HL-60/S4 treated with phorbol 12-myristate 13-acetate at 8.2 ng/mL for 4 days and 3 days (cell line): ENCODE results near the gene KCNB1.

Experiments
- in situ Hi-C: fragments of 300-500 bp; cut with MboI; formaldehyde crosslinking; loops from 2 replicates; pipeline ENCODE4 v1.15.0; 2022; ENCODE audit warnings: low sequenced_read_pairs

KCNB1 gene

GRCh38 chr20:49475292-49476015, 7.0 kb downstream of the KCNB1 start:
- in situ Hi-C loops, result no loop called here

- in situ Hi-C loops, result no loop called here
Measured at GRCh38 chr20:49471397-49471796, 11.1 kb downstream of the KCNB1 start.

DNA sequence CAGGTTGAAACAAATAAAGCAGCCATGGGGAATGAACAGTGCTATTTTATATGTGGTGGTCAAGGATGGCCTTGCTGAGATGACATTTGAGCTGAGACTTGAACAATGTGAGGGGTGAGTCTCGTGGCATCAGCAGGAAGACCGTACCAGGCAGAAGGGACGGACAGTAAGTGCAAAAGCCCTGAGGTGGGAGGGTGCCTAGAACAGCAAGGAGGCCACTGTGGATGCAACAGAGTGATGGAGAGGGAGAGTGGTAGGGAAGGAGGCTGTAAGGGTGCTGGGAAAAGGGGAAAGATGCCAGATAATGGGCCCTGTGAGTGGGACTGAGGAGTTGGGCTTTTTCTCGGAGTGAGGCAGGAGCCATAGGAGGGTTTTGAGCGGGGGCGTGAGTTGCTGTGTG, 11.5 kb downstream of the KCNB1 start:
- in situ Hi-C loops, result no loop called here

- in situ Hi-C loops, result no loop called here
Measured at GRCh38 chr20:49469060-49469459, 13.4 kb downstream of the KCNB1 start.

DNA sequence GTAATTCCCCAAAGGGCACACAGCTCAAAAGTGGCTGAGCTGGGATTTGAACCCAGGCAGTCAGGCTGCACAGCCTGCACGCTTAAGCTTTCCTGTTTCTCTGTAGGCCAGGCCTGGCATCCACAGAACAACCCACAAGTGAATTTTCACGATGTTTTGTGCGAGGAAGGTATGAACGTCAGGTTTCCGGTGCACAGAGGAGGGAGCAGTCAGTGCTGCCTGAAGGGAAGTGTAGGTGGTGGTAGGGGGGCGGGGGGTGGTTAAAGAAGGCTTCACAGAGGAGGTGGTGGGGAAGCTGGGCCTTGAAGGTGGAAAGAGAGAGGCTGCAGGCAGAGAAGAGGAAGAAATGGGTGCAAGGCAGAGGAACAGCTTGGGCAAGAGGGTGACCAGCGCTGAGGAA, 14.1 kb downstream of the KCNB1 start:
- in situ Hi-C loops, result no loop called here

GRCh38 chr20:49466114-49466912, 16.2 kb downstream of the KCNB1 start:
- in situ Hi-C loops, result no loop called here

GRCh38 chr20:49464556-49464955, 17.9 kb downstream of the KCNB1 start:
- in situ Hi-C loops, result no loop called here

- in situ Hi-C loops, result no loop called here
Measured at GRCh38 chr20:49462626-49463025, 19.8 kb downstream of the KCNB1 start.

- in situ Hi-C loops, result no loop called here
Measured at GRCh38 chr20:49461894-49462620, 20.4 kb downstream of the KCNB1 start.

GRCh38 chr20:49460916-49461315, 21.6 kb downstream of the KCNB1 start:
- in situ Hi-C loops, result no loop called here

DNA sequence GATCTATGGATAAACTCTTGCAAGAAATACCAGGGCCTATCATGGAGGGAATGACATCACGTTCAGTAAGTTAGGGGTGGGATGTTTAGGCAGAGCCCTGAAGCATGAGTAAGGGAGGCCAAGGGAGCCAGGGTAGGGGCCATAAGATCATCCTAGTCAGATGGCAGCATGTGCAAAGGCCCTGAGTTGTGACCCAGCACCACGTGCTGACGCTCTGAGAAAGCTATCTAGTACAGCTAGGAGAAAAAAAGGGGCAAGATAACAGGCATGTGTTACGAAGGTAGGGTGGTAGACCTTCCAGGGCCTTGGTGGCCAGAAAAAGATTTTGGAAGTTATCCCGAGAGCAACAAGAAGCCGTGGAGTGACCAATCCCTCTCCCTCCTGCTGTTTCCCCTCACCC, 22.3 kb downstream of the KCNB1 start:
- in situ Hi-C loops, result no loop called here

- in situ Hi-C loops, result no loop called here
Measured at GRCh38 chr20:49459684-49460083, 22.8 kb downstream of the KCNB1 start.

DNA sequence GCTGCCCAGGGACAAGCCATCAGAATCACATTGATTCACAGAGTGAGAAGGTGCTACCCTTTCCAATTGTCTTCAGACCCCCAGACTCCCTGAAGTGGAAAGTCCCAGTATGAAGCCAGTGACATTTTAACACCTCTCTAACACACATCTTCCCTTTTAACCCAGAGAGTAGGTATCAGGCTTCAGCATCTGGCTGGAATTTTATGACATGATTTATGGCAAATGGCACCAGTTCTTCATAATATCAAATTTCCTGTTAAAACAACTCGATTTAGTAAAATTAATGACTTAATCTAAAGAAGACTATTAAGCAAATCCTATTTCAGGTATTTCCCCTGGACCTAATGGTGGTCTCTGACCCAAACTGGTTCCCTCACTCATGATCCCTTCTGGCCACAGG, 25.0 kb downstream of the KCNB1 start:
- in situ Hi-C loops, result no loop called here

DNA sequence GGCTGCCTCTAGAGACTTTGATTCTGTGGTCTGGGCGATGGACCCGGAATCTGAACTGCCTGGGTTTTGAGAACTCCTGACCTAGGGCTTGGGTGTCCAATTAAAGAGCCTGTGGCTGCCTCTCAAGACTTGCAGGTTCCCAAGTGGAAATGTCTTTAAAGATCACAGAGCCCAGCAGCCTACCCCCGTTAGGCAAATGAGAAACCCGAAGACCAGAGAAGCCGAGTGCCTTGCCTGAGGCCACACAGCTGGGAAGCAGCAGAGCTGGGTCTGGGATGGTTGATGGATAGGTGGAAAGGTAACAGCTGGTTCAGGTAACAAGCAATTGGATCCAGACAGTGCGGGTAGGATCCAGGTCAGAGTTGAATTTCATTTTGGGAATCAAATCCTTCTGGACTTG, 25.8 kb downstream of the KCNB1 start:
- in situ Hi-C loops, result no loop called here

DNA sequence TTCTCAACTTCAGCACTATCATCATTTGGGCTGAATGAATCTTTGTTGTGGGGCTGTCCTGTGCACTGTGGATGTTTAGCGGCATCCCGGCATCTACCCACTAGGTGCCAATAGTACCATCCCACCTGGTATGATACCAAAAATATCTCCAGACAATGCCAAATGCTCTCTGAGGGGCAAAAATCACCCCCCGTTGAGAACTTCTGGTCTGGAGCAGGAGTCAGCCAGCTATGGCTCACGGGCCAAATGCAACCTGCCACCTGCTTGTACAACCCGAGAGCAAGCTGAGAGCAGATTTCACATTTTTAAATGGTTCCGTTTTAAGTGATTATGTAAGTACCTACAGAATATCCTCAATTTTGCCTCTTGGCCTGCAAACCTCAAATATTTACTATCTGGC, 26.8 kb downstream of the KCNB1 start:
- in situ Hi-C loops, result no loop called here

DNA sequence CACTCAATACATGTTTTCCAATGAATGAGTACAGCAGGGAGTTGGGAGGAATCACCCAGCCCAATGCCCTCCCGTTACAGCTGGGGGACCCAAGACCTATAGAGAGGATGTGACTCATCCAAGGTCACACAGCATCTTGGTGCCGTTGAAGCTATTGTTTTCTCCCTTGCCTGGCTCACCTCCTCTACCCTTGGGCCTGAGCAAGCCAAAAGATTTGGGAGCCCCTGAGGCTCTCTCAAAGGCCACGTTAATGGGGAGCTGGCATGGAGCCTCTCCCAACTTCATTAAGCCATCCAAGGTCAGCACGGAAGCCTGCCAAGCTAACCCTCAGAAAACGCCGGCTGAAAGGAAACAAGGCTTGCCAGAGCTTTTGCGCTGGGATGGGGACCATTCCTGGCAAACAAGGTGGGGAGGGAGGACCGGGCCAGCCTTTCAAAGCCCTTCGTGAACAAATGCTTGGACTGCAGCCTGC, 30.4 kb downstream of the KCNB1 start:
- in situ Hi-C loops, result no loop called here

DNA sequence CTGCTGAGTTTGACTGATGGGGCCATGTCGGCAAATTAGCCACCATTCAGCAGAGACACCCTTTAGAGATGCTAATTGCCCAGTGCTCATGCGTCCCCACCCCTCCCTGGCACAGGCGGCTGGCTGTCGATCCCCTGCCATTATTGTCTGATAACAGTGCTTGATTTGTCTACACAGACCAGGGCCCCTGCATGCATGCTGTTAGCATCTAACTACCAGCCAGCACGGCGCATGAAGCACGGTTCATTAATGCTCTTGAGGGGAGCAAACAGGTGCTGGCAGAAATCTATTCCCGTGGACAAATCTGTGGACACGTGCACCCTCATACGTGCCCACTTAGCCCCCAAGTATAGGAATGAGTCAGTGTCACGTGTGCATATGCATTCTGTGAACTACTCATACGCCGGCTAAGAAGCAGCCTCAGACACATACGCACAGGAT, 32.2 kb downstream of the KCNB1 start:
- in situ Hi-C loops, result no loop called here

DNA sequence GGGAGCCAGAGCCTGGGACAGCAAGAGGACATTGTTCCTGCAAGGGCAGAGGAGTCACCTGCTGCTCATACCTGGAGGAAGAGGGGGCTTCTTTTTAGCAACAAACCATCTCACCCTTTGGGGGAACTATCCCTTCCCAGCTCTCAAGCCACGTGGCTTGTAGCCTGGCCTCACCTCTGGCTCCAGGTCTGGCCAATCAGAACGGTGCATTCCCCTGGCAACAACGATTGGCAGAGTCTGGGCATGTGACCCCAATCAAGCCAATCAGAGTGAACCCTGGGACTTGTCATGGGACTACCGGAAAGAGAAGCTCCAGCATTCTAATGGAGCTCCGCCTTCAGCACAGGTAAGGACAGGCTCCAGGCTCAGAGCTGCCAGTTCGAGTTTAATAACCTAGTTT, 33.6 kb downstream of the KCNB1 start:
- in situ Hi-C loops, result no loop called here

DNA sequence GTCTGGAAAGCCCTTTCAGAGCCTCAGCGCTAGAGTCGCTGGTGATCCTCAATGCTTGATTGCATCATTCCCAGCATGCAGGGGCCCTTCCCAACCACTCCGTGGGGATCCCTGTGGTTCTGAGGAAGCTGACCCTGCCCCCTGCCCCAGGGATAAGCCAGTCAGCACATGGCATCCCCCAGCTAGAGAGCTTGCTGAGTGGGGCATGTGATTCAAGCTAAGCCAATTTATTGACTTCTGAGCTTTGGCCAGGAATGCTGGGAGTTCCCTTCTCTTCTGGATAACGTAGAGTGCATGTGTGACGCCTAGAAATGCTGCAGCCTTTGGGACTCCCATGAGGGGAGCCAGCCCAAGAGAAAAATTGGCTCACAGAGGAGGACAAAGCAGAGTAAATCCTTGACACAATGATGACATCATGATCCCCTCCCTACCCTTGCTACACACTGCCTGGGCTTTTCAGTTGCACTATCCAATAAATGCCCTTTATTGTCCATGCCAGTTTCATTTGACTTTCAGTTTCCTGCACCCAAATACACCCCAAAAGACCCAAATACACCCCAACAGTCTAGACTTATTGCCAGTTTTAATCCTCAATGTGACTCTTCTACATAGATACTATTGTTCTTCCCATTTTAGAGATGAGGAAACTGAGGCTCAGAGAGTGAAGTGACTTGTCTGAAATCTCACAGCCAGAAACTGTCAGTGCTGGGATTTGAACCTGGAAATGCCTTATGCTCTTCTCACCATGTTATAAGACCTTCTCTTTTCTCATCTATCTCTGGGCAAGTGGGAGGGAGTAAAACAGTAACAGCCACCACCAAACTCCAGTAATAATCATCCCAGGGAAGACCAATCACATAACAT, 34.3 kb downstream of the KCNB1 start:
- in situ Hi-C loops, result no loop called here

DNA sequence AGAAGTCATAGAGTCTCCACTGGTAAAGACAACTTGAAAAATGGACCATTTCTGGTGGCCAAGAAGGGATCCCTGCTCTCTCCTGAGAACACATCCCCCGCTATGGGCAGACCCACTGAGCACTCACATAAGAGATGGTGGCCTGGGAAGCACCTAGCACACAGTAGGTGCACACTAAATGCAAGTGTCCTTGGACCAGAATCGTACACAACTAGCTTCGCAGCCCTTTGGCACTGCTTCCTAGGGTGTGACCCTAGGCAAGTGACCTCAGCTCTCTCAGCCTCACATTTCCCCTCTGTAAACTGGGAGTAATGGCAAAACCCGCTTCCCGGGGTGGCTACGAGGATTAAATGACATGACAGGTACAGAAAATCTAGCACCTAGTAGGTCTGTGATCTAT, 35.1 kb downstream of the KCNB1 start:
- in situ Hi-C loops, result no loop called here

- in situ Hi-C loops, result no loop called here
Measured at GRCh38 chr20:49446808-49447207, 35.7 kb downstream of the KCNB1 start.
